ENCODE results near the gene CACNA1H.

DNA sequence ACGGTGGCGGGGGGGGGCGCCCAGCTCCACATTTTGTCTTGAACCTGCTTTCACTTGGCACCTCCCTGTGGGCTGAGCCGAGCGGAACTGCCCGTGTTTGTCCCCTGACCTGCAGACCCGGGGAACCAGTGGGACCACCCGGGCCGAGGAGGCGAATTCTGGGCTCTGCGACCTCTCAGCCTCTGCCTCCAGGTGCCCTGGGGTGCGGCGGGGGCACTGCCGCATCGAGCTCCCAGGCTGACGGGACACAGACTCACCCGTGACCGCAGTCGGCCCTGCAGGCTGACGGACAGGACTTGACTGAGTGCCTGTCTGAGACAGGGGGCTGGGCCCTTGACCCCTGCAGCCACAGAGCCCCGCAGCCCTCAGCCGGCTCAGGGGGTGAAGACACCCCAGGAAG, 45.8 kb upstream of the CACNA1H start:
- TF ChIP-seq, protein P1, sequence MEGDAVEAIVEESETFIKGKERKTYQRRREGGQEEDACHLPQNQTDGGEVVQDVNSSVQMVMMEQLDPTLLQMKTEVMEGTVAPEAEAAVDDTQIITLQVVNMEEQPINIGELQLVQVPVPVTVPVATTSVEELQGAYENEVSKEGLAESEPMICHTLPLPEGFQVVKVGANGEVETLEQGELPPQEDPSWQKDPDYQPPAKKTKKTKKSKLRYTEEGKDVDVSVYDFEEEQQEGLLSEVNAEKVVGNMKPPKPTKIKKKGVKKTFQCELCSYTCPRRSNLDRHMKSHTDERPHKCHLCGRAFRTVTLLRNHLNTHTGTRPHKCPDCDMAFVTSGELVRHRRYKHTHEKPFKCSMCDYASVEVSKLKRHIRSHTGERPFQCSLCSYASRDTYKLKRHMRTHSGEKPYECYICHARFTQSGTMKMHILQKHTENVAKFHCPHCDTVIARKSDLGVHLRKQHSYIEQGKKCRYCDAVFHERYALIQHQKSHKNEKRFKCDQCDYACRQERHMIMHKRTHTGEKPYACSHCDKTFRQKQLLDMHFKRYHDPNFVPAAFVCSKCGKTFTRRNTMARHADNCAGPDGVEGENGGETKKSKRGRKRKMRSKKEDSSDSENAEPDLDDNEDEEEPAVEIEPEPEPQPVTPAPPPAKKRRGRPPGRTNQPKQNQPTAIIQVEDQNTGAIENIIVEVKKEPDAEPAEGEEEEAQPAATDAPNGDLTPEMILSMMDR (conservative IDR thresholded peaks at IDR 0.05; ENCODE audit: low read depth, low read length), result no peak
- TF ChIP-seq RAD21 (IDR thresholded peaks at IDR 0.05; ENCODE audit: low read length) (no peak), RCOR1 (IDR thresholded peaks at IDR 0.05; ENCODE audit: insufficient replicate concordance, low read length) (no peak), POLR2A (IDR thresholded peaks at IDR 0.05; ENCODE audit: low read depth, low read length) (no peak), RFX5 (IDR thresholded peaks at IDR 0.05; ENCODE audit: low read depth, low read length) (no peak), SMC3 (IDR thresholded peaks at IDR 0.05; ENCODE audit: low read depth, low read length) (no peak), NFE2L2 (IDR thresholded peaks at IDR 0.05; ENCODE audit: low read depth, low read length) (no peak), MAZ (IDR thresholded peaks at IDR 0.05; ENCODE audit: borderline replicate concordance, low read depth, low read length) (no peak), CEBPB (IDR thresholded peaks at IDR 0.05; ENCODE audit: low read depth, low read length) (no peak), CHD1 (IDR thresholded peaks at IDR 0.05; ENCODE audit: low read depth, low read length) (no peak)
- TF ChIP-seq, protein P2, sequence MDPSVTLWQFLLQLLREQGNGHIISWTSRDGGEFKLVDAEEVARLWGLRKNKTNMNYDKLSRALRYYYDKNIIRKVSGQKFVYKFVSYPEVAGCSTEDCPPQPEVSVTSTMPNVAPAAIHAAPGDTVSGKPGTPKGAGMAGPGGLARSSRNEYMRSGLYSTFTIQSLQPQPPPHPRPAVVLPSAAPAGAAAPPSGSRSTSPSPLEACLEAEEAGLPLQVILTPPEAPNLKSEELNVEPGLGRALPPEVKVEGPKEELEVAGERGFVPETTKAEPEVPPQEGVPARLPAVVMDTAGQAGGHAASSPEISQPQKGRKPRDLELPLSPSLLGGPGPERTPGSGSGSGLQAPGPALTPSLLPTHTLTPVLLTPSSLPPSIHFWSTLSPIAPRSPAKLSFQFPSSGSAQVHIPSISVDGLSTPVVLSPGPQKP (IDR thresholded peaks at IDR 0.05; ENCODE audit: borderline replicate concordance, low read depth, low read length), result no peak
- TF ChIP-seq, protein P3, sequence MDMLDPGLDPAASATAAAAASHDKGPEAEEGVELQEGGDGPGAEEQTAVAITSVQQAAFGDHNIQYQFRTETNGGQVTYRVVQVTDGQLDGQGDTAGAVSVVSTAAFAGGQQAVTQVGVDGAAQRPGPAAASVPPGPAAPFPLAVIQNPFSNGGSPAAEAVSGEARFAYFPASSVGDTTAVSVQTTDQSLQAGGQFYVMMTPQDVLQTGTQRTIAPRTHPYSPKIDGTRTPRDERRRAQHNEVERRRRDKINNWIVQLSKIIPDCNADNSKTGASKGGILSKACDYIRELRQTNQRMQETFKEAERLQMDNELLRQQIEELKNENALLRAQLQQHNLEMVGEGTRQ (IDR thresholded peaks at IDR 0.05; ENCODE audit: low read depth, low read length), result no peak
